DMS 273 treated with DMSO at 0.1 percent for 48 hours (cell line): Measurements from ENCODE around the gene PHF19.

ENCODE experiments used
- DNase-seq: peaks from one replicate; lab custom pipeline; 2025; lab: John Stamatoyannopoulos, UW

Gene PHF19

GRCh38 chr9:120876842-120877240 lies at the start of gene PHF19:
Gene PHF19 (minus strand): TSS chr9:120877188. CDS start chr9:120874741, 2,447 bp downstream.
- DNase-seq: no peak

- DNase-seq: no peak
Measured at GRCh38 chr9:120926397-120926928, 49.5 kb upstream of the PHF19 start, which contains the start of gene TRAF1. Gene TRAF1 (minus strand): TSS chr9:120926796. CDS start chr9:120926075, 721 bp downstream.

DNA sequence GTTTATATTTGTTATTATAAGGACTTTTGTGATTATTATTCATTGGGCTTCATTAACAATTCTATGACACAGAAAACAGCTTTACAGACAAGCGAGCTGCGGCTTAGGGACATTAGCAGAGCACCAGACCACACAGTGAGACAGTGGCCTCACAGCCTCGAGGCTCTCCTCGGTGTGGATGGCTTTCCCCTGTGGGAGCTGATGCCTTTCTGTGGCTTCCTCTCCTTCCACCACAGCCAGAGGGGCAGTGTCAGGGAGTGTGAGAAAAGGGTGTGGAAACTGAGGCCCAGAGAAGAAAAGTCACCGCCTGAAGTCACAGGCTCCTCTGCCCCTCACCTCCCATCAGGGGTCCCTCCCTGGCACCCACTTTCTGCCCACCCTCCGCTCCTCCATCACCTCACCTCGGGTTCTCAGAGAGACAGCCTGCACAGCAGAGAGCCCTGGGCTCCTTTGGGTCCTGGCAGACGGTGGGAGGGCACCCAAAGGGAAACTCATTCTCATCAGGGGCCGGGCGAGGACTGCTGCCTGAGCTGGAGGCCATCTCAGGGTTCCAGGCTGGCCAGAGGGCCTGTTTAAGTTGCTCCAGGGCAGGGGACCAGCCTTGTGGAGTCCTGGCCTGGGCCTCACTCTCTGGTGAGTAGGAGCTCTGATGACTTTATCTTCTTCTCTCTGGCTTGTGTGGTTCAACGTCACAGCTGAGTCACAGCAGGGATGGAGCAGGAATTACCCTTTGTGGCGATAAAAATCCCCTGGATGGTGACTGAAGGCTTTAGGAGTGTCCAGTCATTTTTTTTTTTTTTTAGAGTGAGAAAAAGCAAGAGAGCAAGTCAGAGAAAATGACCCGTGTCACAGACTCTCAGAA lies 48.8 kb upstream of the PHF19 start:
- DNase-seq: no peak

DNA sequence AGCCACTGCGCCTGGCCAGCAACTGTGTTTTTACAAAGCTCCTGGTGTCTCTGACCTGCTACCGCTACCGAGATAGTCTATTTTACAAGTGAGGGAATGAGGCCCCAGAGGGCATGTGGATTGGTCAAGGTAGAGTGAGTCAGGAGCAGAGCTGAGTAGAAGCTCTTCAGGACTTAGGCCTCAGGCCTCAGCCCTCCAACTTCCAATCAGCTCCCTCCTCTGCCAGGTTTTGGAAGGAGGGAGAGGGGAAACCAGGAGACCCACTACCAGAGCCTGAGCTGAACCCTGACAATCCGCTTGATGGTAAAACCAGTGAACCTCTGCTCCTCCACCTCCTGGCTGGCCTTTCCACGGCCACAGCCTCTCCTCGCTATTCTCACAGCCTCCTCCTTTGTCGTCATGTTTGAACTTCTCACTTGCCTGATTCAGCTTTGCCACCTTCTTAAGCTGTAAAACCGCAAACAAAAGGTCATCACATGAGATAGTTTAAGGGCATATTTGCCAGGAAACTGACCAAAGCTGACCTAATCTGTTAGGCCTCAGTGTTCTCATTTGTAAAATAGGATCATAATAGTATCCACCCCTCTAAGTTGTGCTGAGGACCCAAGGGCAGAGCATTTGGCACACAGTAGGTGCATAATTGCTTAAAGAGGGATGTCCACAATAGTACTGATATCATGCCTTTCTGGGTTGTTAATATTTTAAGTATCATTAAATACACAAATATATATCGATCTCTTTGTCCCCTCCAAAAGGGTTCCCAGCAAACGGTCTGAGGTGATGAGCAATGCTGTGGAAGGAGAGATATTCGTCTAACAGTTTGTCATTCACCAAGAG lies 47.9 kb upstream of the PHF19 start:
- DNase-seq: no peak

- DNase-seq: no peak
Measured at GRCh38 chr9:120923620-120924328, 46.8 kb upstream of the PHF19 start.

DNA sequence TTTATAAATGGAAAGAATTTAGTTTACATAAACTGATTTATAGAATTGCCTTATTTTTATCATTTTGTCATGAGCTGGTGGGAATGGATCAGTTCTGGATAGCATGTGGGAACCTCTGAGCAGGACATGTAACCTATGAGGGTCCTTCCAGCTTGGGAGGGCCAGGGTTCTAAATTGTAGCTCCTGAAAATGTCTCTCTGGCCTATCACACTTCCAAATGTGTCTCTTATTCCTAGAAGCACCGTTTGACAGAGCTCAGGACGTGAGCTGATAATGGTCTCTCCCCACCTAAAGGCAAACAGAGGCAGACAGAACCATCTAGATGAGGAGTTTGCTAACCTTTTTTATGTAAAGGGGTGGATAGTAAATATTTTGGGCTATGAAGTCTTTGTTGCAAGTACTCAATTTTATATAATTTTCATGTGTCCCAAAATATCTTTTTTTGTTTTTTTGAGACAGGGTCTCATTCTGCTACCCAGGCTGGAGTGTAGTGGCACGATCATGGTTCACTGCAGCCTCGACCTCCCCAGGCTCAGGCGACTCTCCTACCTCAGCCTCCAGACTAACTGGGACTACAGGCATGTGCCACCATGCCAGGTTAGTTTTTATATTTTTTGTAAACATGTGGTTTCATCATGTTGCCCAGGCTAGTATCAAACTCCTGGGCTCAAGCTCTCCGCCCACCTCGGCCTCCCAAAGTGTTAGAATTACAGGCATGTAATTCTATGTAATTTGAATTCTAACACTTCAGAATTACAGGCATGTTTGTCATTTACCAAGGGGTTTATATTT lies 45.6 kb upstream of the PHF19 start:
- no peak for DNase-seq

DNA sequence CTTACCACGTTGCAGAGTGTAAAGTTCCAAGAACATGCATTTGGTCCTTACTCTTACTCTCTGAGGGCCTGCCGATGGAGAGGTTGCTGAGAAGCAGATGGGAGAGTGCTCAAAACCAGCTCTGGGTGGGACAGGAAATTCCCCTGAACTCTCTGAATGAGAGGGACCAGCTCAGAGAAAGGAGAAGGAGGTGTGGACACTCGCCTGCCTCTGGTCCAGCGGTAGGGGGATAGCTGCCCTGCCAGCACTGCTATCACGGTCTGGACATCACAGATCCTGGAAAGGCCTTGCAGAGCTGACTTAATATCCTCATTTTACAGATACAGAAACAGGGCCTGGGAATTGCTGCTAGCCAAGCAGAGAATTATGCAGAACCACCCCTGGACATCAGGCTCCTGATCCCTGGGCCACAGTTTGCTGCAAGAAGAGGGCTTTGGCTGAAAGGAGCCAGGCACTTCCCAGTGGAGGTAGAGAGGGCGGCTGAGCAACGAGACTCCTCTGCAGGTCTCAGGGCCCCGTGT lies 44.7 kb upstream of the PHF19 start:
- DNase-seq: no peak

GRCh38 chr9:120920806-120921178 lies 43.8 kb upstream of the PHF19 start:
- no peak for DNase-seq

DNA sequence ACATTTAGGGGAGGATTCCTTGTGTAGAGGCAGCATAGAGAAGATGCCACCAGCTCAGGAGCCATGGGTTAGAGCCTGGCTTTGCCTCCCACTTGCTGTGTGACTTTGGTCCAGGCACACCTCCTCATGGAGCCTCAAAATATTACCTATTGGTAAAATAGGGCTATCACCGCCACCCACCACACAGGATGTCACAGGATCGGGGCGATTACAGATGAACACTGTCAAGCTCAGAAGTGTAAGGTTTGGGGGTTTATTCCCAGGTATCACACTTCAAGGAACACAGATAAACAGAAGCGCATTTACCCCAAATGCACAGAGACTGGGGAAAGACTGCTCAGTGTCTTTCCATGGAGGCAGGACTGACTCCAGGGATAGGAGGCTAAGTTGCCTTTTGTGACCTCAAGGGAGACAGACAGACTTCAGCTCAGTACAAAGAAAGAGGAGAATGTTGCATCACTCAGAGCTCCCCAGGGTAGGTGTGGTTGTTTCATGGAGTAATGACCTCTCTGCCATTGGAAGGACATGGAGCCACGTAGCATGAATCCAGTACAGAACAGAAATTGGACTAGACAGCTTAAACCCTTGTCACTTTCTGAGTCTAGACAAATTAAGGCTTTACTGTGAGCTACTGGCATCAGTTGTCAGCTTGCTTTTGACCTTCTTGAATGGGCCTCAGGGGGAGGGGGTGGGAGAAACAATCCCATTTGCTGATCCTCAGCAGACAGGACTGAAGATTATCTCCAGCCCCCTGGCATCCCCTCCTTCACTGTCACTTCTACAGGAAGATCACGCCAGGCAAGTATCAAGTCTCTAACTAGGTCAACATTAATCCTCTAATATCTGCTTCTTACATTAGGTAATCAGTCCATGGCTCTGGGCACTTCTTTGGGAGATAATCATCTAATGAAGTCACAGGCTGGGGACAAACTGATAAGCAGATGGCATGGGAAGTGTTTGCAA lies 43.1 kb upstream of the PHF19 start:
- DNase-seq: no peak

DNA sequence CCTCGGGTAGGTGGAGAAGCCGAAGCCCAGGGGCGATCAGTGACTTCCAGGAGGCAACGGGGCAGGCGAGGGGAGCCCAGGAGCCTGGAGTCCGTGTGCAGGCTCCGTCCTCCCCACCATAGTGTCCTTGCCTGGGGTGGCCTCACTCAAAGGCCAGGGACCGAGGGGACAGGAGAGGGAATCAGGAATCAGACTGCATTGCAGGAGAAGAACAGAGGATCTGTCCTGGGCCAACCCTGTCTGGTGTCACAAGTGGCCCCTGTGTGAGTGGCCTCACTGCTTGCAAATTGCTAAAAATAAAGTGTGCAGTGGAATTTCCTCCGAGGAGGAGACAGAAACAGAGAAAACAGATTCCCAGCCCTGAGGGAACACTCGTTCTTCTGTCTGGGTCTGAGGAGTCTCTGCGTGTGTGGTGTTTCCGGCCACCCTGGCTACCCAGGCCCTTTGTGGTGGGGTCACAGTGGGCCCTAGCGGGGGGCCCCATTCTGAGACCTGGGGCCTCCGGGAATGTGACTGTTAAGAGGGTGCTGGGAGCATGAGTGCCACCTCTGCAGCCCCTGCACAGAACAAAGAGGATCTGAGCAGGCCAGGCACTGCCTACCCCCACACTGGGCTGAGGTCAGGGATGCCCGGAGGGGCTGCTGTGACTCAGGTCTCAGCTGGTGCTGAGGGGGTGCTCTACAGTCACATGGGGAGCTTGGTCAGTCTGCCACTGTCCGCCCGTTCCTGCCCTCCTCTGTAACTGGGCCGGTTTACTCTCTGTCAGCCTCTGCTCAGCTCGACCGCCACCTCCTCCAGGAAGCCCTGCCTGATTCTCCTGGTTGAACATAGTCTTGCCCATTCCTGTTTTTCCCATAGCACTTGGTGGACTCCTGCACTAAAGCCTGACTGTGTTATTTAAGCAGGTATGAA lies 42.2 kb upstream of the PHF19 start:
- no peak for DNase-seq

DNA sequence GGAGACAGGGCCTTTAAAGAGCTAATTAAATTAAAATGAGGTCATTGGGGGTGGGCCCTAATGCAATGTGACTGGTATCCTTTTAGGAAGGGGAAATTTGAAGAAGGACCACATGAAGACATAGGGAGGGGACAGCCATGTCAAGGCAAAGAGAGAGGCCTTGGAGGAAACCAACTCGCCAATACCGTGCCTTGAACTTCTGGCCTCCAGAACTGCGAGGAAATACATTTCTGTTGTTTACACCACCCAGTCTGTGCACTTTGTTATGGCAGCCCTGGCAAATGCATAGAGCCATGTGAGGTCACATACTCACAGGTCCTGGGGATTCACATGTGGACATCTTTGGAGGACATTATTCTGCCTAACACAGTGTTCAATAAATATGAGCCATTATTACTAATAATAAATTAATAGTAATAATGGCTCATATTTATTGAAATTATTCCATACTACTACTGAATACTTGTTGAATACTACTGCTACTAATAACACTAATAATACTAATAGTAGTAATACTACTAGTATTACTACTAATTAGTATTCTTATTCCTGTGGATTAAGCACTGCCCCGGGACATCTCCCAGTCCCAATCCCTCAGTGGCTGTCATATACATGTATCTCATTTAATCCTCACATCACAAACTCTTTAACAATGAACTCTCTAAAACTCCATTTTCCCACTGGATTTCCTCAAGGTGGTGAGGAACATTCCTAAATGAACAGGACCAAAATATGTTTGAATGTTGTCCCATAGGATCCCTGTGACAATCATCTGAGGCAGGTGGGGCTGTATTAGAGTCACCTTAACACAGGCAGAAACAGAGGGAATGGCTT lies 41.2 kb upstream of the PHF19 start:
- DNase-seq: no peak

DNA sequence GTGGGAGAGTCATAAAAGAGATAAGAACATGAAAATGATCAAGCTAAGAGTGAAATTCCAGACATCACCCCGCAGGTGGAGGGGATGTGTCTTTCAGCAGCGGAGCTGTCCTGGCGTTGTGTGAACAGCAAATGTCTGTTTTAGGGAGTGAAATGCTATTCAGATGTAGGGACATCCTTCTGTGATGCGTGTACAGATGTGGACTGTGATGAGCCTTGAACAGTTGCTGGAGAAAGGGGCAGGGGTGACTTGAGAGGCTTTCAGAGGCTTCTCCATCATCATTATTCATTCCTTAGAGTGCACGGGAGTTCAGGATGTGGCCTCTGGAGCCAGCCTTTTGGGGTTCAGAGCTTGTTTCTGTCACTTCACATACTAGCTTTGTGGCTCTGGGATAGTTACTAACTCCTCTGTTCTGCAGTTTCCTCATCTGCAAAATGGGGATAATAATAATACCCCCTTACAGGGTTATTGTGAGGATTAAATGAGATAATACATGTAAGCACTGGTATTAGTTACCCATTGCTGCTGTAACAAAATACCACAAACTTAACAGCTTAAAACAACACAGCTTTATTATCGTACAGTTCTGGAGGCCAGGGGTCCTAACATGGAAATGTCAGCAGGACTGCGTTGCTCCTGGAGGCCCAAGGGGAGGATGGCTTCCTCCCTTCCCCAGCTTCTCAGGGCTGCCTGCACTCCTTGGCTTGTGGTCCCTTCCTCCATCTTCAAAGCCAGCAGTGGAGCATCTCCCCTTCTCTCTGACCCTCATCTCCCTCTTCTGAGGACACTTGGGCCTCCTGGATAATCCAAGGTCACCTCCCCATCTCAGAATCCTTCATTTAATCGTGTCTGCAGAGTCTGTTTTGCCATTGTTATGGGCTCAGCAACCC lies 40.2 kb upstream of the PHF19 start:
- DNase-seq: no peak

DNA sequence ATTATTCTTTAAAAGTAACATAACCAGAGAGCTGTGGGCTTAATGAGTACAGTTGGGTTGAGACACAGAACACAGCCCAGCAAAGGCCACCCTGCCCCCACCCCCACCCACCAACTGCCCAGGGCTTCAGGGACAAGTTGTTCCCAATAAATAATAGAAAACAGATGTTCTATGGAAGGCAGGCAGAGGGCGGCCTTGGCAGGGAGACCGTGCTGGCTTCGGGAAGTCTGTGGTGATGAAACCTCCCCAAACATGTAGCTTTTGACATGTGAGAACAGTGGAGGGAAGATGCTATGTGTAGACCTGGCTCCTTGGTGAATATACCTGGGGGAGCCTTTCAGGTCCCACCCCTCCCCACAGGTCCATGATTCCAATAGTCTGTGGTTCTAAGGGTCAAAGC lies 39.6 kb upstream of the PHF19 start:
- no peak for DNase-seq

GRCh38 chr9:120915854-120916470 lies 39.0 kb upstream of the PHF19 start:
- DNase-seq: no peak

DNA sequence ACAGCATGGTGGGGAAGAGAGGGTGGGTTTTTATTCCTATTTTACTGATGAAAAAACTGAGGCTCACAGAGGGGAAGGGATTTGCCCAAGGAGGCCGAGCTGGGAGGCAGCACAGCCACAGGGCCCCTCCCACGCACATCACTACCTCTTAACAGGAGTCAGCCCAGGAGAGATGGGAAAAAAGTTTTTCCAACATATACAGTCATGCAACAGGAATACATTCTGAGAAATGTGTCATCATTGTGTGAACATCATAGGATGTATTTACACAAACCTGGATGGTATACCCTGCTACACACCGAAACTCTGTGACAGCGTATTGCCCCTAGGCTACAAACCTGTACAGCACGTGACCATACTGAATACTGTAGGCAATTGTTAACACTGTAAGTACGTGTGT lies 38.0 kb upstream of the PHF19 start:
- no peak for DNase-seq

- DNase-seq: no peak
Measured at GRCh38 chr9:120914396-120914795, 37.4 kb upstream of the PHF19 start.
